Measurements from ENCODE around the gene QPRT.
A peak's percentile ranks its signal among the peaks of the same experiment; 100 is the strongest.
"Not testable (repeated sequence)": the region's sequence is repeated elsewhere in the genome, so short reads cannot be mapped to it uniquely, and the experiment has no call there.

Gene QPRT

GRCh38 chr16:29678691-29679267, at the start of gene QPRT:
Gene QPRT (plus strand): TSS chr16:29679180. CDS start chr16:29679198, 18 bp downstream.
- peak in 41 of 58 donors; percentile 5 to 66 (median 39) for DNase-seq

GRCh38 chr16:29629318-29629717, 49.7 kb upstream of the QPRT start:
- DNase-seq, result not testable (repeated sequence)

- DNase-seq, result not testable (repeated sequence)
Observed at GRCh38 chr16:29631658-29632057, 47.3 kb upstream of the QPRT start.

- not testable (repeated sequence) for DNase-seq
Observed at GRCh38 chr16:29635902-29636301, 43.1 kb upstream of the QPRT start.

- not testable (repeated sequence) for DNase-seq
Observed at GRCh38 chr16:29636368-29636767, 42.6 kb upstream of the QPRT start.

GRCh38 chr16:29638751-29639150, 40.2 kb upstream of the QPRT start:
- not testable (repeated sequence) for DNase-seq

GRCh38 chr16:29641561-29641960, 37.4 kb upstream of the QPRT start:
- no peak for DNase-seq

- DNase-seq, result no peak
Observed at GRCh38 chr16:29643596-29643995, 35.4 kb upstream of the QPRT start.

GRCh38 chr16:29644338-29644857, 34.6 kb upstream of the QPRT start:
- DNase-seq, result peak in 1 of 58 donors; percentile 3

- DNase-seq, result no peak
Observed at GRCh38 chr16:29644973-29645693, 33.8 kb upstream of the QPRT start.

- DNase-seq, result no peak
Observed at GRCh38 chr16:29645694-29646187, 33.2 kb upstream of the QPRT start.

- DNase-seq, result no peak
Observed at GRCh38 chr16:29646947-29647346, 32.0 kb upstream of the QPRT start.

GRCh38 chr16:29649588-29650494, 29.1 kb upstream of the QPRT start:
- DNase-seq, result no peak

- no peak for DNase-seq
Observed at GRCh38 chr16:29650771-29651170, 28.2 kb upstream of the QPRT start.

- DNase-seq, result no peak
Observed at GRCh38 chr16:29651774-29652349, 27.1 kb upstream of the QPRT start.

- DNase-seq, result no peak
Observed at GRCh38 chr16:29653471-29653870, 25.5 kb upstream of the QPRT start.

GRCh38 chr16:29653890-29654289, 25.1 kb upstream of the QPRT start:
- not testable (repeated sequence) for DNase-seq

- no peak for DNase-seq
Observed at GRCh38 chr16:29656688-29657523, 22.1 kb upstream of the QPRT start.

GRCh38 chr16:29658705-29659104, 20.3 kb upstream of the QPRT start:
- no peak for DNase-seq

Data from anterior cingulate cortex (tissue), 58 donors.